Thoracic aorta (tissue), 2 donors: Measurements from ENCODE around the gene MED12L. TPM values are rescaled to one million over a fixed set of nuclear protein-coding genes. Genes with fewer than 3 reads are reported as not detected.

ENCODE experiments used
- ATAC-seq: fragments of 150-250 bp; one replicate; pipeline ENCODE4 v1.8.0; 2017; ENCODE audit warnings: low read depth; ENCODE audit not compliant: insufficient number of reproducible peaks, low FRiP score
- DNase-seq: peaks from one replicate; pipeline ENCODE4 v3.0.0-alpha.2; 2020; ENCODE audit warnings: low spot score
- H3K27ac ChIP-seq, 2 donors: fragments of 200-600 bp; sonication (generic); 1 replicate in 1 of 2; 2 replicates in 1 of 2; pipeline ENCODE4 v1.5.1; 2016; ENCODE audit warnings: mild to moderate bottlenecking in 2 of 2, moderate library complexity in 2 of 2
- H3K27me3 ChIP-seq: fragments of 200-600 bp; sonication (generic); replicated peaks from 2 replicates; pipeline ENCODE4 v1.6.0; 2016; ENCODE audit warnings: mild to moderate bottlenecking; ENCODE audit not compliant: insufficient read depth
- H3K36me3 ChIP-seq: fragments of 200-600 bp; sonication (generic); one replicate; pipeline ENCODE4 v1.5.1; 2016
- H3K4me1 ChIP-seq, 2 donors: fragments of 200-600 bp; sonication (generic); 1 replicate in 1 of 2; 2 replicates in 1 of 2; pipeline versions ENCODE4 v1.5.1 to v1.6.0; 2016; ENCODE audit warnings: low read depth in 2 of 2, mild to moderate bottlenecking in 1 of 2; ENCODE audit not compliant: control insufficient read depth in 1 of 2
- H3K4me3 ChIP-seq: fragments of 200-600 bp; sonication (generic); 2 replicates; pipeline ENCODE4 v1.5.1; 2016; ENCODE audit warnings: mild to moderate bottlenecking
- H3K9me3 ChIP-seq: fragments of 200-600 bp; sonication (generic); 2 replicates; pipeline ENCODE4 v1.5.1; 2016
- total RNA-seq, 2 donors: library from RNA; depleted of rRNA; stranded (reverse); fragments of >200 nt; gene quantifications; one replicate each; pipeline versions ENCODE4 v1.1.0 to v1.2.3, GENCODE V29; 2016
- TF ChIP-seq, protein P1 (sequence below): fragments of 200-600 bp; sonication (generic); IDR thresholded peaks from one replicate; pipeline ENCODE4 v1.5.1; 2019; ENCODE audit warnings: antibody characterized with exemption

MED12L gene
- total RNA-seq, 2 donors from 2014 or later, result 0.27 to 2.0 TPM

DNA sequence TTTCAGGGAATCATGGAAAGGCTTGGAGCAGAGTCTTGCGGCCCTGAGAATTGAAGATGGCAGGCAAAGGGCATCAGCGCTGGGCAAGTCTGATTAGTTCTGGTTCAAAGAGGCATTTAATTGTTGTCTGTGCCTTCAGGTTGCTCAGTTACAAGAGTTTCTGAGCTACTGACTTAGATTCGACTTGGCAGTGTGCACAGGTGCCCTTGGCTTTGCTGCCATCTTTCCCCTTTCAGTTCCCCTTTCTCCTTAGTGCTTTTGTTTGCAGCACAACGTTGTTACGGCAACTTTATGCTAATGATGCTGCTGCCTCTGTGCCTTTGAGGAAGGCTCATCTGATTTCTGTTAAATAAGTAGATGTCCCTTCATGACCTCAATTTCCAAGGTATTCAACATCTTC is 180.4 kb downstream of the MED12L start:
- no peaks in the 10 kb centered on the region for H3K36me3 ChIP-seq
- no peak for DNase-seq
- H3K4me3 ChIP-seq, result no peak overlapping the region
- ATAC-seq, result no peak
- TF ChIP-seq, protein P1, sequence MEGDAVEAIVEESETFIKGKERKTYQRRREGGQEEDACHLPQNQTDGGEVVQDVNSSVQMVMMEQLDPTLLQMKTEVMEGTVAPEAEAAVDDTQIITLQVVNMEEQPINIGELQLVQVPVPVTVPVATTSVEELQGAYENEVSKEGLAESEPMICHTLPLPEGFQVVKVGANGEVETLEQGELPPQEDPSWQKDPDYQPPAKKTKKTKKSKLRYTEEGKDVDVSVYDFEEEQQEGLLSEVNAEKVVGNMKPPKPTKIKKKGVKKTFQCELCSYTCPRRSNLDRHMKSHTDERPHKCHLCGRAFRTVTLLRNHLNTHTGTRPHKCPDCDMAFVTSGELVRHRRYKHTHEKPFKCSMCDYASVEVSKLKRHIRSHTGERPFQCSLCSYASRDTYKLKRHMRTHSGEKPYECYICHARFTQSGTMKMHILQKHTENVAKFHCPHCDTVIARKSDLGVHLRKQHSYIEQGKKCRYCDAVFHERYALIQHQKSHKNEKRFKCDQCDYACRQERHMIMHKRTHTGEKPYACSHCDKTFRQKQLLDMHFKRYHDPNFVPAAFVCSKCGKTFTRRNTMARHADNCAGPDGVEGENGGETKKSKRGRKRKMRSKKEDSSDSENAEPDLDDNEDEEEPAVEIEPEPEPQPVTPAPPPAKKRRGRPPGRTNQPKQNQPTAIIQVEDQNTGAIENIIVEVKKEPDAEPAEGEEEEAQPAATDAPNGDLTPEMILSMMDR, result no peak
- no peaks in the 10 kb centered on the region for H3K27me3 ChIP-seq
- no peaks in the 10 kb centered on the region for H3K9me3 ChIP-seq
- peaks cover 4 to 7% of the 10 kb centered on the region in 2 donors for H3K4me1 ChIP-seq
- no peak overlapping the region for H3K27ac ChIP-seq

DNA sequence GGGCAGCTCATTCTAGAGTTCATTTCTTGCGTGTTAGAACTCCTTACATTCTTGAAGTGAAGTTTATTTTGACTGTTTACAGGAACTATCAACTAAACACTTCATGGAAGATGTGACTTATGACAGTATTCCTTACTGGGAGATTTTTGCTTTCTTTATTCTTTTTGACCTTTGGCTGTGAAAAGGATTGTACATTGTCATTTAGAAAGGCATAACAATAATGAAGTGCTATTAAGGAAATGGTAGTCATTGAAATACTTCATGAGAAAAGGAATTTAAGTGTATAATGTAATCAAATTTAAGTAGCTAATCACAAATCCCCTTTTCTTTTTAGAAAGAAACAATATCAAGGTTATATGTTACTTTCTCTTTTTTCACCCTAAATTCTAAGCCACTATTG is 181.6 kb downstream of the MED12L start:
- no peak overlapping the region for H3K27ac ChIP-seq
- ATAC-seq, result no peak
- H3K4me1 ChIP-seq, result peaks cover 4 to 7% of the 10 kb centered on the region in 2 donors
- no peaks in the 10 kb centered on the region for H3K36me3 ChIP-seq
- no peaks in the 10 kb centered on the region for H3K9me3 ChIP-seq
- DNase-seq, result no peak
- no peak overlapping the region for H3K4me3 ChIP-seq
- H3K27me3 ChIP-seq, result no peaks in the 10 kb centered on the region
- TF ChIP-seq, protein P1, result no peak

DNA sequence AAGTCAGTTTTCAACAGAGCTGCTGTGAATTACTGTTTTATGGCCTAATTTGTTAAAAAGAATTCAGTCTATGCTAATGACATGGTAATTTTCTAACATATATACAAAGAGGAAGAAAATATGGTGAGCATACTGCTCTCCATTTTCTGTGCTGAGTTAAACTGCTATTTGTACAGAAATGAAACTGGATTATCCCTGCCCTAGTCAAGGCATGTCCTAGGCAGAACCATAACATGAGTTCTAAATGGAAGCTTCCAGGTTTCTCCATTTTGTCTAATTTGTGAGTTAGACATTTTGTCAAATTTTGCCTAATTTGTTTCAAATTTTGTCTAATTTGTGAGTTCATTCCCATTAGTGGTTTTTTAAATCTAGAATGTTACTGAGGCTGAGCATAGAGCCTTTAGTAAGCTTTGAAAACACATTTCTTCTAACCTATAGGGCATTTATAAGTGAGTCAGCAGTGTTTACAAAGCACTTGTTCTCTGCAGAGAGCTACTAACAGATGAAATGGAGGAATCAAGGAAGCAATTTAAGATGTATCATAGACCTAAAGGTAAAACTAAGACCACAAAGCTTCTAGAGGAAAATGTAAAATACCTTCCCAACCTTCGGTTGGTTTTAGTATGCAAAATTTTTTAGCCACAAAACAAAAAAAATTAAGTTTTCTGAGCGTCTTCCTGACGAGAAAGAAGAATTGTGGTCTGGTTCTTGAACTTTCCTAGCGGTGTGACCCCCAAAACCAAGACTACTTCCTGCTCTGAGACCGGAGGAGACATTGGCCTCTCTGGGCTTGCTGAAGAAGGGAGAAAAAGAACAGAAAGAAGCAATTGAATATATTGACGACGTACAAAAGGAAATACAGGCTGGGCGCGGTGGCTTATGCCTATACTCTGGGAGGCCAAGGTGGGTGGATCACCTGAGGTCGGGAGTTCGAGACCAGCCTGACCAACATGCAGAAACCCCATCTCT is 183.1 kb downstream of the MED12L start:
- DNase-seq (no peak), ATAC-seq (no peak)
- peaks cover 4 to 7% of the 10 kb centered on the region in 2 donors for H3K4me1 ChIP-seq
- TF ChIP-seq, protein P1, result no peak
- no peak overlapping the region for H3K27ac ChIP-seq
- H3K36me3 ChIP-seq, result no peaks in the 10 kb centered on the region
- H3K4me3 ChIP-seq, result no peak overlapping the region
- H3K9me3 ChIP-seq, result no peaks in the 10 kb centered on the region
- H3K27me3 ChIP-seq, result no peaks in the 10 kb centered on the region

DNA sequence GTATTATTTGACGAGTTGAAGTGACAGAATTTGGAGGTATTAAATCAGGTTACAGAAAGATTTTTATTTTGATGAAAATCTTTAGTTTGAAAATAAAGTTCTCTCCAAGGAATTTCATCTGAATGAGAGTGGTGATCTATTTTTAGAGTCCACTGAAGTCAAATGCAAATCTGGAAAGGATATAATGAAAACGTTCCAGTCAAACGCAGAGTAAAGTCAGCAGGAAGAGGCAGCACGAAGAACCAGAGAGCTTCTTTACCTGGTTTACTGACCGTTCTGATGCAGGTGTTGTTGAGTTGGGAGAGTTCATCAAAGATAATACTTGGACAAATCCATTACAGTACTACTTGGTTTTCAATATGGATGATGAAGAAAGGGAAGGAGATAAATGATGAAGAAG is 184.2 kb downstream of the MED12L start:
- Histone ChIP-seq H3K4me3 (peak overlapping the region; percentile 52), H3K27ac (no peak overlapping the region), H3K4me1 (peaks cover 4 to 7% of the 10 kb centered on the region in 2 donors), H3K27me3 (no peaks in the 10 kb centered on the region), H3K9me3 (no peaks in the 10 kb centered on the region), H3K36me3 (no peaks in the 10 kb centered on the region)
- ATAC-seq (no peak), DNase-seq (no peak)
- TF ChIP-seq, protein P1, result no peak

DNA sequence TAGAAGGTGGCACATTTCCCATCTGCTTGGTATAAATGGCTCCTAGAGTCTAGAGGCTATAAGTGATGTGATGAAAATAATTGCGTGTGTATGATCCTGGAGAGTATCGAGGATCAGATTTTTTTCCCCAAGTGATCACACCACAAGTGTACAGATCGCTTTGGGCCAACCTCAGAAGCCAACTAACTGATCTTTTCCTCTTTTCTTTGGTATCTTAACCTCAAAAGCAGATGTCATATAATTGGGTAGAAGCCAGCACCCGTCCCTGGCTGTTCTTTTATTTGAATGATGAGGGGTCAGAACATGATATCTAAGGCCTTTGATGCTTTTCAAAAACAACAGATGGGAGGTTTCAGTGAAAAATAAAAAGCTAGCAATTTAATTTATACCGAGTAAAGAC is 189.6 kb downstream of the MED12L start:
- TF ChIP-seq, protein P1, result no peak

More for the DNA sequence above, 189.6 kb downstream of the MED12L start:
- Histone ChIP-seq H3K9me3 (no peaks in the 10 kb centered on the region), H3K36me3 (no peaks in the 10 kb centered on the region), H3K4me1 (no peaks in the 10 kb centered on the region), H3K27ac (no peak overlapping the region), H3K27me3 (no peaks in the 10 kb centered on the region), H3K4me3 (no peak overlapping the region)
- ATAC-seq (no peak), DNase-seq (no peak)
